ENCODE measurements around the gene NFASC. TPM values are rescaled to one million over a fixed set of nuclear protein-coding genes. Genes with fewer than 3 reads are reported as not detected.

Gene NFASC
- total and polyA plus RNA-seq, 2 experiments from 2014 or later = 3.9 to 11.7 TPM

DNA sequence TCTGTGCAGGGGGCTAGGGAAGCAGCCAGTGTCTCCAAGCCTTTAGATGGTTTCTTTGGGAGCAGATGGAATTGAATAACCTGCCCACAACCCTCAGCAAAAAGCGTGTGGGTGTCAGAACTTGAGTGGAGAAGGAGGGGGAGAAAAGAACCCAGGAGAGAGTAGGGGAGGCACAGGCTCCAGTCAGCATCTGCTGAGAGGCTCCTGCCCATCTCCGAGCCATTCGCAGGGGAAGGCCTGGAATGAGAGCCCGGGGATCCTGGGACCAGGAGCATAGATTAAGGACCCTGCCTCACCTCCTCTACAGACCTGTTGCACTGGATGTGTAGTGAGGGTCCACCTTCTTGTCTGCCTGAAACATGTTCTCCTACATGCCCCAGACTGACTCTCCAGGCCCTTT is 197.3 kb downstream of the NFASC start:
- H3K4me1 ChIP-seq (ENCODE audit: insufficient read depth) = no peaks in the 10 kb centered on the region
- Mint-ChIP-seq H3K27me3 (ENCODE audit: insufficient read depth, low read depth, poor library complexity) (peaks cover 6% of the 10 kb centered on the region), H3K4me3 (no peak overlapping the region), H3K27ac (no peak overlapping the region), H3K4me1 (peaks cover 2% of the 10 kb centered on the region; the same call in 1 of the 3 replicates), H3K9me3 (no peaks in the 10 kb centered on the region; the same call in 1 of the 3 replicates), H3K36me3 (ENCODE audit: low read depth) (no peaks in the 10 kb centered on the region)
- no peak overlapping the region for H3K4me2 ChIP-seq
- no peaks in the 10 kb centered on the region for H3K27me3 ChIP-seq (ENCODE audit: insufficient read depth)
- H3K9me2 ChIP-seq (ENCODE audit: insufficient read depth) = no peaks in the 10 kb centered on the region
- no peaks in the 10 kb centered on the region for H4K20me1 ChIP-seq (replicated peaks; ENCODE audit: insufficient read depth)
- H3F3A ChIP-seq (replicated peaks; ENCODE audit: low read depth) = no peaks in the 10 kb centered on the region
- TF ChIP-seq ETS1 (IDR thresholded peaks at IDR 0.05) (no peak), ZNF331 (CRISPR knock-in tag; IDR thresholded peaks at IDR 0.05; ENCODE audit: low read depth) (no peak), STAT1 (IDR thresholded peaks at IDR 0.05; ENCODE audit: unreplicated experiment) (no peak), ZNF114 (CRISPR knock-in tag; IDR thresholded peaks at IDR 0.05) (no peak), CTCF (conservative IDR thresholded peaks at IDR 0.05; ENCODE audit: low read depth in 2 of 2) (no peak), EZH2phosphoT487 (IDR thresholded peaks at IDR 0.05; ENCODE audit: unreplicated experiment) (no peak), EZH2 (IDR thresholded peaks at IDR 0.05; ENCODE audit: low read depth, unreplicated experiment) (no peak), NANOG (IDR thresholded peaks at IDR 0.05; ENCODE audit: borderline replicate concordance) (no peak), JUNB (IDR thresholded peaks at IDR 0.05; ENCODE audit: unreplicated experiment) (no peak), POLR2AphosphoS5 (IDR thresholded peaks at IDR 0.05; ENCODE audit: low read depth) (no peak), CREB1 (CRISPR knock-in tag; IDR thresholded peaks at IDR 0.05; ENCODE audit: low read depth) (no peak), ZNF462 (CRISPR knock-in tag; IDR thresholded peaks at IDR 0.05) (no peak)
- TF ChIP-seq, protein P1, sequence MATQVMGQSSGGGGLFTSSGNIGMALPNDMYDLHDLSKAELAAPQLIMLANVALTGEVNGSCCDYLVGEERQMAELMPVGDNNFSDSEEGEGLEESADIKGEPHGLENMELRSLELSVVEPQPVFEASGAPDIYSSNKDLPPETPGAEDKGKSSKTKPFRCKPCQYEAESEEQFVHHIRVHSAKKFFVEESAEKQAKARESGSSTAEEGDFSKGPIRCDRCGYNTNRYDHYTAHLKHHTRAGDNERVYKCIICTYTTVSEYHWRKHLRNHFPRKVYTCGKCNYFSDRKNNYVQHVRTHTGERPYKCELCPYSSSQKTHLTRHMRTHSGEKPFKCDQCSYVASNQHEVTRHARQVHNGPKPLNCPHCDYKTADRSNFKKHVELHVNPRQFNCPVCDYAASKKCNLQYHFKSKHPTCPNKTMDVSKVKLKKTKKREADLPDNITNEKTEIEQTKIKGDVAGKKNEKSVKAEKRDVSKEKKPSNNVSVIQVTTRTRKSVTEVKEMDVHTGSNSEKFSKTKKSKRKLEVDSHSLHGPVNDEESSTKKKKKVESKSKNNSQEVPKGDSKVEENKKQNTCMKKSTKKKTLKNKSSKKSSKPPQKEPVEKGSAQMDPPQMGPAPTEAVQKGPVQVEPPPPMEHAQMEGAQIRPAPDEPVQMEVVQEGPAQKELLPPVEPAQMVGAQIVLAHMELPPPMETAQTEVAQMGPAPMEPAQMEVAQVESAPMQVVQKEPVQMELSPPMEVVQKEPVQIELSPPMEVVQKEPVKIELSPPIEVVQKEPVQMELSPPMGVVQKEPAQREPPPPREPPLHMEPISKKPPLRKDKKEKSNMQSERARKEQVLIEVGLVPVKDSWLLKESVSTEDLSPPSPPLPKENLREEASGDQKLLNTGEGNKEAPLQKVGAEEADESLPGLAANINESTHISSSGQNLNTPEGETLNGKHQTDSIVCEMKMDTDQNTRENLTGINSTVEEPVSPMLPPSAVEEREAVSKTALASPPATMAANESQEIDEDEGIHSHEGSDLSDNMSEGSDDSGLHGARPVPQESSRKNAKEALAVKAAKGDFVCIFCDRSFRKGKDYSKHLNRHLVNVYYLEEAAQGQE (IDR thresholded peaks at IDR 0.05; ENCODE audit: unreplicated experiment) = no peak
- DNase-seq (ENCODE audit: low spot score) (no peak), ATAC-seq (no peak)
- no peaks in the 10 kb centered on the region for H3K36me3 ChIP-seq (ENCODE audit: insufficient read depth)
- H3K4me3 ChIP-seq = no peak overlapping the region
- H2AFZ ChIP-seq = no peak overlapping the region
- H3K27ac ChIP-seq (ENCODE audit: low read depth) = no peak overlapping the region
- no peaks in the 10 kb centered on the region for H3K79me2 ChIP-seq (replicated peaks; ENCODE audit: insufficient read depth)
